ENCODE measurements around the gene CPEB3. TPM values are rescaled to one million over a fixed set of nuclear protein-coding genes. Genes with fewer than 3 reads are reported as not detected.

CPEB3 gene
- total RNA-seq, 1 experiment from 2014 or later = 2.8 TPM

GRCh38 chr10:92111336-92111939 lies 179.4 kb downstream of the CPEB3 start:
- H3K27ac Mint-ChIP-seq (ENCODE audit: low read depth, unreplicated experiment) = no peak overlapping the region
- POLR2A ChIA-PET = interaction anchor here (0.6 to 1.9 kb wide), 5 partner anchors 9 to 518 kb away, joined by 3 to 4 read pairs (median 4); no protein-coding TSS in a partner anchor
- H3K4me3 Mint-ChIP-seq (ENCODE audit: unreplicated experiment) = no peak overlapping the region
- no peak for DNase-seq (ENCODE audit: unreplicated experiment)
- no peaks in the 10 kb centered on the region for H3K27me3 Mint-ChIP-seq (ENCODE audit: insufficient read depth, unreplicated experiment)
- no TSS peak for BruUV-seq (replicated peaks)
- TF ChIP-seq CTCF (IDR thresholded peaks at IDR 0.05; ENCODE audit: unreplicated experiment) = no peak
- no peaks in the 10 kb centered on the region for H3K4me1 Mint-ChIP-seq (ENCODE audit: insufficient read depth, unreplicated experiment)
- CTCF ChIA-PET = interaction anchor here (0.8 to 1.5 kb wide), 3 partner anchors 10 to 180 kb away, joined by 3 to 6 read pairs (median 3); partner anchors contain the start of genes CPEB3 and MARCHF5
- H3K36me3 Mint-ChIP-seq (ENCODE audit: insufficient read depth, unreplicated experiment) = peaks cover 7% of the 10 kb centered on the region
- intact Hi-C loops (cut with micrococcal nuclease) = no loop called here
- no peaks in the 10 kb centered on the region for H3K9me3 Mint-ChIP-seq (ENCODE audit: unreplicated experiment)

DNA sequence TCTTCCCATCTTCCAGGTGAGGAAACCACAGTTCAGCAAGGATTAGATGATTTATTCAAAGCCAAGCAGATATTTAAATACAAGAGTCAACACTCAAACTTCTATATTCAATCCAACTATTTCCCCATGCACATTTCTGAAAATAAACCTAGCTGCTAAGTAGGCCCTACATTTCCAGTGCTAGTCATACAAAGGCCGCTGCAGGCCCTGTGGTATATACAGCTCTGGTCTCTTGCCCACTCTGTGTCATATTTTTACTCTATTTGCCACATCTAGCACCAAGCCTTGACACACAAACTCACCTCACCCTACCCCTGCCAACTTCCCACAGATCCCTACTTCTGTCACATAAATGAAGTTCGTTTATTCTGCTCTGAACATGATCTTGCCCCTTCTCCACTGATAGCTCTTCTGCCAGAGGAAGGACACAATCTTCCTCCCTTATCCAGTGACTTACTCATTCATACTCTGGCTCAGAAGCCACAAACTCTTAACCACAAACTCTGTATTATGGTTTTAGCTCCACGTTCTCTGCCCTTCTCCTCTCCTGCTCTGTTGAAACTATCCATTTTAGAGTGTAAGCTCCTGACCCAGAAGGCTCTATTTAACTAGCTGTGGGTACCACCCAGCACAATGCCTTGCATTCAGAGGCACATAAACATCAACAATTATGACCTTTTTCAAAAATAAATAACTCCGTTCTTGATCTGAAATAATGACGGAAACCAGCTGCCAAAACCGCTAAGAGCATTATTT lies 180.7 kb downstream of the CPEB3 start:
- ChIA-PET POLR2A (interaction anchor here (0.7 to 1.9 kb wide), 4 partner anchors 9 to 182 kb away, joined by 3 to 4 read pairs (median 3); no protein-coding TSS in a partner anchor), CTCF (interaction anchor here (0.8 to 1.5 kb wide), 3 partner anchors 9 to 181 kb away, joined by 3 to 7 read pairs (median 6); partner anchors contain the start of genes CPEB3 and MARCHF5)
- Mint-ChIP-seq H3K36me3 (ENCODE audit: insufficient read depth, unreplicated experiment) (peaks cover 12% of the 10 kb centered on the region), H3K27ac (ENCODE audit: low read depth, unreplicated experiment) (no peak overlapping the region), H3K27me3 (ENCODE audit: insufficient read depth, unreplicated experiment) (no peaks in the 10 kb centered on the region), H3K4me1 (ENCODE audit: insufficient read depth, unreplicated experiment) (no peaks in the 10 kb centered on the region), H3K4me3 (ENCODE audit: unreplicated experiment) (no peak overlapping the region), H3K9me3 (ENCODE audit: unreplicated experiment) (no peaks in the 10 kb centered on the region)
- DNase-seq (ENCODE audit: unreplicated experiment) = no peak
- intact Hi-C loops (cut with micrococcal nuclease) = no loop called here
- TF ChIP-seq CTCF (IDR thresholded peaks at IDR 0.05; ENCODE audit: unreplicated experiment) = no peak
- no TSS peak for BruUV-seq (replicated peaks)

- TF ChIP-seq CTCF (IDR thresholded peaks at IDR 0.05; ENCODE audit: unreplicated experiment) = no peak
- H3K4me3 Mint-ChIP-seq (ENCODE audit: unreplicated experiment) = no peak overlapping the region
- CTCF ChIA-PET = interaction anchor here (0.6 to 1.1 kb wide), 5 partner anchors 9 to 469 kb away, joined by 3 to 5 read pairs (median 3); no protein-coding TSS in a partner anchor
- POLR2A ChIA-PET = interaction anchor here (0.6 to 1.4 kb wide), 6 partner anchors 8 to 129 kb away, joined by 3 to 4 read pairs (median 4); no protein-coding TSS in a partner anchor
- peaks cover 12% of the 10 kb centered on the region for H3K36me3 Mint-ChIP-seq (ENCODE audit: insufficient read depth, unreplicated experiment)
- no peaks in the 10 kb centered on the region for H3K4me1 Mint-ChIP-seq (ENCODE audit: insufficient read depth, unreplicated experiment)
- no TSS peak for BruUV-seq (replicated peaks)
- no peaks in the 10 kb centered on the region for H3K9me3 Mint-ChIP-seq (ENCODE audit: unreplicated experiment)
- intact Hi-C loops (cut with micrococcal nuclease) = no loop called here
- DNase-seq (ENCODE audit: unreplicated experiment) = no peak
- no peak overlapping the region for H3K27ac Mint-ChIP-seq (ENCODE audit: low read depth, unreplicated experiment)
- no peaks in the 10 kb centered on the region for H3K27me3 Mint-ChIP-seq (ENCODE audit: insufficient read depth, unreplicated experiment)
Observed at GRCh38 chr10:92108747-92109146, 182.1 kb downstream of the CPEB3 start.

GRCh38 chr10:92108120-92108519 lies 182.8 kb downstream of the CPEB3 start:
- Mint-ChIP-seq H3K27me3 (ENCODE audit: insufficient read depth, unreplicated experiment) (no peaks in the 10 kb centered on the region), H3K4me3 (ENCODE audit: unreplicated experiment) (no peak overlapping the region), H3K4me1 (ENCODE audit: insufficient read depth, unreplicated experiment) (no peaks in the 10 kb centered on the region), H3K9me3 (ENCODE audit: unreplicated experiment) (no peaks in the 10 kb centered on the region), H3K27ac (ENCODE audit: low read depth, unreplicated experiment) (no peak overlapping the region), H3K36me3 (ENCODE audit: insufficient read depth, unreplicated experiment) (peaks cover 12% of the 10 kb centered on the region)
- DNase-seq (ENCODE audit: unreplicated experiment) = no peak
- ChIA-PET CTCF (interaction anchor here (0.5 to 1.1 kb wide), 4 partner anchors 20 to 949 kb away, joined by 3 to 5 read pairs (median 4); no protein-coding TSS in a partner anchor), POLR2A (interaction anchor here (0.9 to 1.4 kb wide), 3 partner anchors 13 to 34 kb away, joined by 3 to 4 read pairs (median 4); no protein-coding TSS in a partner anchor)
- intact Hi-C loops (cut with micrococcal nuclease) = no loop called here
- BruUV-seq (replicated peaks) = no TSS peak
- no peak for TF ChIP-seq CTCF (IDR thresholded peaks at IDR 0.05; ENCODE audit: unreplicated experiment)
